GM21367 (cell line): ENCODE measurements around the gene MAP3K2.

ENCODE experiments used
- ATAC-seq: cut with Tn5 transposase; IDR thresholded peaks from one replicate; pipeline ENCODE4 v1.9.1; 2021; ENCODE audit not compliant: unreplicated experiment

The MAP3K2 gene

DNA sequence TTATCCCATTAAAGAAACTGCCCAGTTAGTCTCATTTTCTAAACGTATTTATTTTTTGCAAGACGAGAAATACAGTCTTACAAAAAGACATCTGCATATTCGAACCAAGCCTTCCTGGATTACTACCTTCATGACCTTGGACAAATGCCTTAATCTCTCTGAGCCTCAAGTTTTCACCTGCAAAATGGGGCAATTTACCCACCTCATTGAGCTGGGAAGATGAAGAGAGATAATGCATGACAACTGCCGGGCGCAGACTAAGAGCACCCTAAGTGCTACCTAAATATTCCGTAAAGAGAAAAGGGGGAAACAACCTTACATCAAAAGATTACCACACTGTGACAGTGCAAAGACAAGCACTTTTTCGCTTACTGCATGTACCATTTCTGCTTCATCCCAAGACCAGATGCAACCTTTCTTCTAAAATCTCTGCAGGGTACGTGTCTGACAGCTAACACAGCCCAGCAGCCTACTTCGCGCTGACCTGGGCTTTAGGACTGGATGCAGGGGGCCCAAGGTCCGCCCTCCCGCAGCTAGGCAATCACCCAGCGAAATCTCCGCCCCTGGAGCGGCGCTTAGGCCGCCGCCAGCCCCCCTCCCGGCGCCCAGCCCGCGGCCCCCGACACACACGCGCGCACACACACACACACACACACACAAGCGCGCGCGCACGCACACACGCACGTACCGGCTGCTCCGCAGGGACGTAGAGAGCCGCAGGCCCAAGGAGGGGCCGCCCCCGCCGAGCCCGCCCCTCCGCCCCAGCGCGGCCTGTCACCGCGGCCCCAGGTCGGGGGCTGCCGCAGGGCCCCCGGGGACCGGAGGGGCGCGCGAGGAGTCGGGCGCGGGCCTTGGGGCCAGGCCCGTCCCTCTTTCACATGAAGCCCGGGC, 766 bp downstream of the MAP3K2 start:
- ATAC-seq = peak; percentile 41

DNA sequence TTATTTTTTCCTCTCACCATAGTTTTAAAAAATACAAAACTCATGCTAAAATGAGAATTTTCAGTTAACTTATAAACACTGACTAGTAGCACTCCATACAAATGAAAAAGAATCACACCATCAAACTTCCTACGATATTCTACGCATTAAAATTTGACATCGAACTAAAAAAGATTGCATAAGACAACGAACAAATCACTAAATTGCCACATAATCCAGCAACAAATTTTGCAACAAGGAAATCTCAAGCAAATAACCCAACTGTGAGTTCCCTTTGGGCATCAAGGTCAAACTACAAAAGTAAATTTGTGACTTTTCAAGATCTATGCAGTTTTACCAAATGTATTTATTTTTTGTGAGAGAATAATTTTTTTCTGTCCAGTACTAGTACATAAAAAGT, 1.5 kb downstream of the MAP3K2 start:
- ATAC-seq = no peak

DNA sequence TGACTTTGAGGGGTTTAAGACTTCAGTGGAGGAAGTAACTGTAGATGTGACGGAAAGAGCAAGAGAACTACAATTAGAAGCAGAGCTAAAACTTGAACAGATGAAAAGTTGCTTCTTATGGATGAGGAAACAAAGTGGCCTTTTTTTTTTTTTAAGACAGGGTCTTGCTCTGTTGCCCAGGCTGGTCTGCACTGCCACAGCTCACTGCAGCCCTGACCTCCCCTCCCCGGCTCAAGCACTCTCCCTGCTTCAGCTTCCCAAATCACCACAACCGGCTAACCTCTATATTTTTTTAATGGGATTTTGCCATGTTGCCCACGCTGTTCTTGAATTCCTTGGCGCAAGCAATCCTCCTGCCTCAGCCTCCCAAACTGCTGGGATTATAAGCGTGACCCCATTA, 3.2 kb downstream of the MAP3K2 start:
- no peak for ATAC-seq

DNA sequence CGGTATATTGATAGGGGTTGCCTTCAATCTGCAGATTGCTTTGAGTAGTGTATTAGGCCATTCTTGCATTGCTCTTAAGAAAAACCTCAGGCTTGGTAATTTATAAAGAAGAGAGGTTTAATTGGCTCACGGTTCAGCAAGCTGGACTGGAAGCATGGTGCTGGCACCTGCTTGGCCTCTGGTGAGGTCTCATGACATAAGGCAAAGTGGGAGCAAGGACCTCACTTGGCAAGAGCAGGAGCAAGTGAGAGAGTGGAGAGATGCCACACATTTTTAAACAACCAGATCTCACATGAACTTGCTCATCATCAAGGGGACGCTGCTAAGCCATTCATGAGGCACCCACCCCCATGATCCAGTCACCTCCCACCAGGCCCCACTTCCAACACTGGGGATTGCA, 4.9 kb downstream of the MAP3K2 start:
- ATAC-seq = no peak

DNA sequence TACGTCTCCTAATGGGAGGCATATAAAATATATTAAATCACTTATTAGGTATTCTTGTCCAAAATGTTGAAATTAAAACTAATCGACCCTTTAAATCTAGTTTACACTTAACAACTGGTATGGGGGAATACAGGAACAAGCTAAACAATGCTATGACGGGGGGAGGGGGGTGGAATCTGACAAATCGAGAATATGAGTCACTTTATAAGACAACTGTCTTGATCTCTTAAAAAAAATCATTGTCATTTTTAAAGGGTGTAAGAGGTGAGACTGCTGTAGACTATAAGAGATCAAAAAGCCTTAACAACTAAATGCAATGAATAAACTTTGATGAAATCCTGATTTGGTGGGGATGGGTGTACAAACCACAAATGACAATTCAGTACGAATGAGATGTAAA, 6.0 kb downstream of the MAP3K2 start:
- no peak for ATAC-seq

DNA sequence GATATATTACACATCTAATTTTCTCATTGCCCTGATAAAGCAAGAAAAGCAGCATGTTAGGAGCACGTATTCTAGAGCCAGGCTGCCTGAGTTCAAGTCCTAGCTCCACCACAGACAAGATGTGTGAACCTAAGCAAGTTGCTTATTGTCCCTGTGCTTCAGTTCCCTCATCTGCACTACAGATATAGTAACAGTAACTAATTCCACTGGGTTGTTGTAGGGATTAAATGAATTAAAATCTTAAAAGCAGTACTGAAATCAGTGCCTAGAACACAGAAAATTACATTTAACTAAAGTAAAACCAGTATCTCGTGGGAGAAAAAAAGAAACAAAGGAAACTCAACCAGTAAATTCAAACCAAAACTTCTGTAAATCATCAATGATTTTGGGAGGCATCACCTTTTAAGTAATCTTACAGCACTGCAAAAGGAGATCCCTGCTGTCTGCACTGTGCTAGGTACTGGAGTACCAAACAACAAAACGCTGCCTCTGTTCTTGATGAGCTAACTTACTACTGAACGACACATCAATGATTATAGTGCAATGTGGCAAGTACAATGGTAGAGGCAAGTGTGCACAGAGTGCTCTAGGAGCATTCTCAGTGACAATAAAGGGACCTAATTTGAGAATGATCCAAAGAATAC, 7.9 kb downstream of the MAP3K2 start:
- ATAC-seq = no peak

DNA sequence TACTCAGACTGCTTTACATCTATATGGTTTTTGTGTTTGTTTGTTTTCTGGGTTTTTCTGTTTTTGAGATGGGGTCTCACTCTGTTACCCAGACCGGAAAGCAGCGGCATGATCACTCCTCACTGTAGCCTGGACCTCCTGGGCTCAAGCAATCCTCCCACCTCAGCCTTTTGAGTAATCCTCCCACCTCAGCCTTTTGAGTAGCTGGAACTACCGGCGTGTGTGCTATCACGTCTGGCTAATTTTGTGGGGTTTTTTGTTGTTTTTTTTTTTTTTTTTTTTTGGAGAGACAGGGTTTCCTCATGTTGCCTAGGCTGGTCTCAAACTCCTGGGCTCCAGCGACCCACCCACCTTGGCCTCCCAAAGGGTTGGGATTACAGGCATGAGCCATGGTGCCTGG, 9.1 kb downstream of the MAP3K2 start:
- no peak for ATAC-seq

DNA sequence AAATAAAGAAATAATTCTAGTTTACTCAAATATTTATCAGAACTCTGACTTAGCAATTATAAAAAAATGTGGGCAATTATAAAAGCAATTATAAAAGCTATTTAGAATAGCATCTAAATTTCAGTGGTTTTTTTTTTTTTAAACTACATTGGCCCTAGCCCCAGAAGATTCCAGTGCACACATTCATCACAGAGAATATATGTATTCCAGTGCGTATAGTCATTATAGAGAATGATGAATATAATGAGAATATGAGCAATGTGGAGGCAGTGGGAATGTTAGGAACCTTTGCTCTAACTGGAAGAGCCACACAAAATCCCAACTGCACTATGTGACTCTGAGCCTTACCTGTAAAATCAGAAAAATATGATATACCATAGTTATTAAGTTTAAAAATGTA, 10.5 kb downstream of the MAP3K2 start:
- ATAC-seq = no peak

DNA sequence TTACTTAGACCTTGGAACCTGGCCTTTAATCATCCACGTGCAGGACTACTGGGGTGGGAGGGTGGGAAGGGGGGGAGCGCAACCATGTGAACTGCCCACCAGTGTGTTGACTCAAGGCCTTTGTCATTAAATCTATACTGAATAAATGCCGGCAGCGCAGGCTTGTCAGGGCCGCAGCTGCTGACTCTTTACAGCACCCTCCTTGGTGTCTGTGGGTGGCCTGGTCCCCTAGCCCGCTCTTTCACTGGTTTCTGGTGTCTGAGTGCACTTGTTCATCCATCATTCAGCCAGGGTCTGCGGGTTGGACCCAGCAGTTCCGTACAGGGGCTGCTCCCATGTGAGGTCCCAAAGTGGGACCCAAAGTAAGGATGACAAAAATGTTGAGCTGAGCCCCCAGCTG, 11.5 kb downstream of the MAP3K2 start:
- no peak for ATAC-seq

DNA sequence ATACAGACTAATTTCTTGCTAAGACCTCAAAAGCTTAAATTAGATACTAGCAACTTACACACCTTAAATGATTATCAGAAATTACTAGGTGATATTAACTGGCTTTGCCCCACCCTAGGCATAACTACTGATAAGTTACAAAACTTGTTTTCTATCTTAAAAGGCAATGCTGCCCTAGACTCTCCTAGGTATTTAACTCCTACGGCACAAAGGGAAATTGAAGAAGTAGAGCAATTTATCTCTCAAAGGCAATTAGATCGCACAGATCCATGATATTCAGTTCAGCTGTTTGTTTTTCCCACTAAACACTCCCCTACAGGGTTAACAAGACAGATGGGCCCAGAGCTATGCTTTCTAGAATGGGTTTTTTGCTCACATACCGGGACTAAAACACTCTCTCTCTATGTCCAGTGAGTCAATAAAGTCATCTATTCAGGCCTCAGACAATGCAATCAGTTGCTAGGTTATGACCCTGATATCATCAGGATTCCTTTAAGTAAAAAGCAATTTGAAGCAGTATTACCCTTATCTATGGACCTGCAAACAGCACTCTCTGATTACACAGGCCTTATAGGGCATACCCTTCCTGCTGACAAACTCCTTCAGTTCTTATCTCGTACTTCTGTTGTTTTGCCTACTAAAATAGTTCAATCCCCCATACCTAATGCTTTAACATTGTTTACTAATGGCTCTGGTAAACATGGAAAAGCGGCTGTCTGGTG, 14.3 kb downstream of the MAP3K2 start:
- no peak for ATAC-seq

DNA sequence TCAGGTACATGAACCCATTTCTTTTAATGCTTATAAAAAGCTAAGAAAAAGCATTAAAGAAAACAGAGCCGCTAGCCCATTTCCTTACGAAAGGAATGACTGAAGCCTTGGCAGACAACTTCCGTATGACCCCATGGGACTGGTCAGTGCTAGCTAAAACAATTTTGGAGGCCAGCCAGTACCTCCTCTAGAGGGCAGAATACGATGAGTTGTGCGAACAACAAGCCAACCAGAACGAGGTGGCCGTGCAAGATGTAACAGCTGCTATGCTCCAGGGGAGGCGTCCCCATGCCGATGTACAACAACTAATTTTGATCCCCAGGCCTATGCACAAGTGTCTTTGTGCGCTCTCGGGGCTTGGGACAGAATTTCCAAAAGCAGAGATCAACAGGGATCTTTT, 16.7 kb downstream of the MAP3K2 start:
- no peak for ATAC-seq

DNA sequence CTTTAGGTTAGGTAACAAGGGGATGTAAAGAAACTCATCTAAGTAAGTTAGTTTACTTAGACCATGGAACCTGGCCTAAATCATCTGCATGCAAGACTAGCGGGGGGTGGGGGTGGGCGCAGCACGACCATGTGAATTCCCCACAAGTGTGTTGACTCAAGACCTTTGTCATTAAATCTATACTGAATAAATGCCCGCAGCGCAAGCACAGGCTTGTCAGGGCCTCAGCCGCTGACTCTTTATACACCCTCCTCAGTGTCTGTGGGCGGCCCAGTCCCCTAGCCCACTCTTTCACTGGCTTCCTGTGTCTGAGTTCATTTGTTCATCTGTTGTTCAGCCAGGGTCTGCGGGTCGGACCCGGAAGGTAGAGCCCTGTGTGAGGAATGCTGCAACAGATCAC, 17.8 kb downstream of the MAP3K2 start:
- ATAC-seq = no peak

DNA sequence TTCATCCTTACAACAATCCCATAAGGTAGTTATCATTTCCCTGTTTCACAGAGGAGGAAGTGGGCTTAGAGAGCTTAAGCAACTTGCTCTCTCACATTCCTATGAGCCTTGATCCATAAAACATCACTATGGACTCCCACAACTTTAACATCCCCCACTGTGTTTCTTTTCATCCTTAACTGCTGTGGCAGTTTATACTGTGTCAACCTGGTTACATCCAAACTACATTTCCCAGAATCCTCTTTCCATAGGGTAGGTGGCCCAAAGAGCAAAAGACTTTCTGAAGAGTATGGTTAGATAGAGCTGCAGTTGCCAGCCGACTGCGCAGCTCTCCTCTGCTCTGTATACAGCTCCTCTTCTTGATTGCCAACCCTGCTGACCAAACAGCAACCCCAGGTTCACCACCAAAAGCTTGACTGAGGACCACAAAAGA, 22.5 kb downstream of the MAP3K2 start:
- no peak for ATAC-seq

DNA sequence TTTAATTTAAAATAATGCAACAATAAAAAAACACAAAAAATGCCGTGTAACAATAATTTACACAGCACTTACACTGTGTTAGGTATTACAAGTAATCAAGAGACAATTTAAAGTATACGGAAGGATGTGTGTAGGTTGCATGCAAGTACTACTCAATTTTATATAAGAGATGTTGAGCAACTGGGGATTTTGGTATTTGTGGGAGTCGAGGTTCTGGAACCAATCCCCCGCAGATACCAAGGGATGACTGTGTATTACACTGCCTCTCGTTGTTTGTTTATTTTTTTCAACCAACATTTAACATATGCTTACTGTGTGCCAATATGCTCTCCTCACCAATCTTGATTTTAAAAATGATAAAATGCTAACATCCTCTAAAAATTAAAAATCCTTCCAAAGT, 24.8 kb downstream of the MAP3K2 start:
- ATAC-seq = no peak

DNA sequence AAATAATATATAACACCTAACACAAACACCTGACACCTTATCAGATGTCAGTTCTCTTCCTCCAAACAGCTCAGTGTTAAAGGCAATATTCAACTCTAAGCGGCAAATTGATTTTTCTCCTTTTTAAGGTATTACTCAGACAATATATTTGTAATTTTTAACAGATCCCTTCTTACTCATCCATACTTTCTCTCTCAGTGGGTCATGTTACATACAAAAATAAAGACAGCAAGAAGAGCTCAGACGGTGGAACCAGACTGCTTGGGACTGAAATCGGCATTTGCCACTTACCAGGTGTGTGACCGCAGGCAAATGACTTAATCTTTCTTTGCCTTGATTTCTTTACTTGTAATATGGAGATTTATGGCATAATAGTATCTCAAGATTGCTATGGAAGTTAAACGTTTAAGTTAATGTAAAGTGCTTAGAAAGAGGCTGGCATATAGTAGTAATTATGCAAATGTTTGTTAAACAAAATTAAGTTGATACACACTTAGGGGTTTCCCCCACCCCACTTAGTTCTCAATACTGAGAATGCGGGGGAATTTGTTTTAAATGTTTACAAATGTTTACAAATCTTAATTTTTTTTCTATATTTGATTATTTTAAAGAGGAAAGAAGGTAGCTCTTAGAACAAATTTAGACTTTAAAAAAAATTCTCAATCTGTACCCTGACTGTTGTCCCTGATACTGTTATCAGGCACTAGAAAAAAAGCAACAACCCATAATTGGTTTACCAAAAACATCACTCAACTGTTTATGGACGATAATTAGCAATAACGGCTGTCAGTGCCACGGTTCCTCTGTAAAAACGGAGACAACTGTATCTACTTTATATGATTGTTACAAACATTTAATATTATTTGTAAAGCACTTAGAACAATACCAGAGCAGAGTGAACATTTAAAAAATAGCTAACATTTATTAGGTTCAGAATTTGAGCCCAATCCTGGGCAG, 25.6 kb downstream of the MAP3K2 start:
- ATAC-seq = no peak

DNA sequence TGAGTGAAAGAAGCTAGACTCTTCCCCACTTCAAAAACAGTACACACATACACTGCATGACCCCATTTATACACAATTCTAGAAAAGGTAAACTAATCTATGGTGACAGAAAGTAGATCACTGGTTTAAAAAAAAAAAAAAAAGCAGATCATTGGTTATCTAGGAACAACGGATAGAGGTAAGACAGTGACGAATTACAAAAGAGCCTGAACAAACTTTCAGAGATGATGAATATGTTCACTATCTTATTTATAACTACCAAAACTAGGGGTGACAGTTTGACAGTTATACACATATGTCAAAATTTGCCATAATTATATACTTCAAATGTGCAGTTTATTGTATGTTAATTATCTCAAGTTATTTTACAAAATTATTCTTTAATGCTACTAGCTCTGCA, 27.5 kb downstream of the MAP3K2 start:
- ATAC-seq = no peak

DNA sequence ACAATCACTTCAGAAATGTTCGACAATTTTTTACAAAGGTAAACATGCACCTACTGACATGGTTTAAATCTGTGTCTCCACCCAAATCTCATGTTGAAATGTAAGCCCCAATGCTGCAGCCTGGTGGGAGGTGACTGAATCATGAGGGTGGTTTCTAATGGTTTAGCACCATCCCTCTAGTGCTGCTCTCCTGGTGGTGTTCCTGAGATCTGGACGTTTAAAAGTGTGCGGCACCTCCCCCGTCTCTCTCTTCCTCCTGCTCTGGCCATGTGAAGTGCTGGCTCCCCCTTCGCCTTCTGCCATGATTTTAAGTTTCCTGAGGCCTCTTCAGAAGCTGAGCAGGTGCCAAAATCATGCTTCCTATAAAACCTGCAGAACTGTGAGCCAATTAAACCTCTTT, 28.3 kb downstream of the MAP3K2 start:
- no peak for ATAC-seq

DNA sequence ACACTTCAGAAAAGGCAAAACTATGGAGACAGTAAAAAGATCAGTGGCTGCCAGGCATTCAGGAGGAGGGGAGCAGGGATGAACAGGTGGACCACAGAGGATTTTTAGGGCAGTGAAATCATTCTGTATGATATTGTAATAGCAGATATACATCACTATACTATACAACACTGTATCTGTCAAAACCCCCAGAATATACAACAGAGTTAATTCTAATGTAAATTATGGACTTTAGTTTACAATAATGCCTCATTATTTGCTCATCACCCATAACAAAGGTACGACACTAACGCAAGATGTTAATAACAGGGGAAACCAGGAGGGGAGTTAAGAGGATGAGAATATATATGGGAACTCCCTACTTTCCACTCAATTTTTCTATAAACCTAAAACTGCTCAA, 28.8 kb downstream of the MAP3K2 start:
- ATAC-seq = no peak

DNA sequence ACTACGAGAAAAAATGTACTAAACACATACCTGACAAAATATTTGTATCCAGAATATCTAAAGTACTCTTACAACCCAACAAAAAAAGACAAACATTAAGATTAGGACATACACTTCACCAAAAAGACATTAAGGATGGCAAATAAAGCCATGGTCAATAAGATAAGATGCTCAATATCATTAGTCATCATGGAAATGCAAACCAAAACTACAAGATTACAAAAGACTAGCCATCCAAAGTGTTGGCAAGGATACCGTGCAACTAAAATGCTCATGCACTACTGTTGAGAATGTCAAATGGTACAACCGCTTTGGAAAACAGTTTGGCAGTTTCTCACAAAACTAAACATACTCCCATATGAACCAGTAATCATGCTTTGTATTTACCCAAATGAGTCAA, 29.7 kb downstream of the MAP3K2 start:
- ATAC-seq = no peak

DNA sequence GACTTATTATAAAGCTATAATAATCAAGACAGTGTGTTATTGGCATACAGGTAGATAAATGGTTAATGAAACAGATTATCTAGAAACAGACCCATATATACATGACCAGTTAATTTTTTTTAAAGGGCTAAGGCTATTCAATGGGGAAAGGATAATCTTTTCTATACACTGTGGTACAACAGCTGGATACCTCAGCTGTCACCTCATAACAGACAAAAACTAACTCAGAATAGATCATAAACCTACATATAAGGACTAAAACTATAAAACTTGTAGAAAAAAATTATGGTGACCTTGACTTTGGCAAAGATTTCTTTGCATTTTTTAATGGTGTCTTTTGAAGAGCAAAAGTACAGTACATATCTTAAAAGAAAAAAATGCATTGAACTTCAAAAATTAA, 30.2 kb downstream of the MAP3K2 start:
- ATAC-seq = no peak

DNA sequence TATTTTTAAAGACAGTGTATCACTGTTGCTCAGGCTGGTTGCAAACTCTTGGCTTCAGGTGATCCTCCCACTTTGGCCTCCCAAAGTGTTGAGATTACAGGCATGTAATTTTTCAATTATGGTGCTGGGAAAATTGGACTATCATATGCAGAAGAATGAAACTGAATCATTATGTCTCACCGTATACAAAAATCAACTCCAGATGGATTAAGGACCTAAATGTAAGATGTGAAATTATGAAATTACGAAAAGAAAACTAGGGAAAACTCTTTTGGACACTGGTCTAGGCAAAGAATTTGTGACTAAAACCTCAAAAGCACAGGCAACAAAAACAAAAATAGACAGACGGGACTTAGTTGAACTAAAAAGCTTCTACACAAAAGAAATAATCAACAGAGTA, 31.2 kb downstream of the MAP3K2 start:
- no peak for ATAC-seq
